GM19455 (cell line): Measurements from ENCODE around the gene TCERG1L.
"Not testable (repeated sequence)": the region's sequence is repeated elsewhere in the genome, so short reads cannot be mapped to it uniquely, and the experiment has no call there.

Experiments
- ATAC-seq: cut with Tn5 transposase; IDR thresholded peaks from one replicate; pipeline ENCODE4 v1.9.1; 2021; ENCODE audit not compliant: unreplicated experiment

TCERG1L gene

GRCh38 chr10:131249238-131249954, 62.1 kb downstream of the TCERG1L start:
- no peak for ATAC-seq

GRCh38 chr10:131248376-131249165, 63.0 kb downstream of the TCERG1L start:
- no peak for ATAC-seq

DNA sequence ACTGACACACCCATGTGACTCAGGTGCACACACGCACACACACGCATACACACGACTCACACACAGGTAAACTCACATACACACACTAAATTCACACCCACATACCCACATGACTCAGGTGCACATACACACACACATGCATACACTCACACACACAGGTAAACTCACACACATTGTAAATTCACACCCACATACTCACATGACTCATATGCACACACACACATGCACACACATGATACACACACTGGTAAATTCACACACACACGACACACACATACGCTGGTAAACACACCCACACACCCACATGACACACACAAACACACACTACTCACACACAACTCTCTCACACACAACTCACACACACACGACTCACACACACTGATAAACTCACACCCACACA, 63.6 kb downstream of the TCERG1L start:
- ATAC-seq, result no peak

- ATAC-seq, result no peak
Observed at GRCh38 chr10:131246775-131247174, 64.7 kb downstream of the TCERG1L start.

DNA sequence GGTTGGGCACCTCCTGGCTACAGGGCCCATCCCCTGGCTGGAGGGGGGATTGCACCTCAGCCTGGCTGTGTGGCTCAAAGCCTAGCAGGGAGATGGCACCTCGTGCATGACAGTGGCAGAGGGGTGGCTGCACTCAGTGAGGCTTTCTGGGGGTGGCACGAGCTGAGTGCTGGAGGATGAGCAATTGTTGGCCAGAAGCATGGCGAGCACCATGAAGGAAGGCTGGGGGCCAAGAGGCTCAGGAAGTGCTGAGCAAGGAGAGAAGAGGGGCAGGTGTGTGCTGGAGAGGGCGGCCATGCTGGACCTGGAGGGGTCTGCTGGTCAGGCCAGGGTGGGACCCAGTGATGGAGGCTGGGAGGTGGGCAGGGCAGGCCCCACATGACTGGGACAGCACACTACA, 65.4 kb downstream of the TCERG1L start:
- ATAC-seq, result no peak

- no peak for ATAC-seq
Observed at GRCh38 chr10:131245475-131246059, 66.0 kb downstream of the TCERG1L start.

DNA sequence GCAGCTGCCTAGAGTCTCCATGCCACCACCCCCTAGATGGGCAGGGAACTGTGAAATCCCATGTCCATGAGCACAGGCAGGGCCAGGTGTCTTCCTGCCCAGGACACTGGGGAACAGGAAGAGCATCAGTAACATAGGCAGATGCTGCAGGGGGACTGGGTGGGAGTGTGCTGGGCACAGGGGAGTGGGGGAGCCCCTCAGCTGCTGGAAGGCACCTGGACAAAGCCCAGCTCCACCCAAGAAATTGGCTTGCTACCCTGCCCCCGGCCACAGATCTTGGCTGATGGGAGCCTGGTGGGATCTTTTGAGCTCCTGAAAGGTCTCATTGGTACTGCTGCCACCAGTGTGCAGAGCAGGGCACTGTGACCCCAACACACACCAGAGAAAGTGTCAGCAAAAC, 66.7 kb downstream of the TCERG1L start:
- ATAC-seq, result no peak

- no peak for ATAC-seq
Observed at GRCh38 chr10:131243076-131243475, 68.4 kb downstream of the TCERG1L start.

GRCh38 chr10:131242007-131242406, 69.5 kb downstream of the TCERG1L start:
- ATAC-seq, result no peak

GRCh38 chr10:131240691-131241090, 70.8 kb downstream of the TCERG1L start:
- ATAC-seq, result no peak

DNA sequence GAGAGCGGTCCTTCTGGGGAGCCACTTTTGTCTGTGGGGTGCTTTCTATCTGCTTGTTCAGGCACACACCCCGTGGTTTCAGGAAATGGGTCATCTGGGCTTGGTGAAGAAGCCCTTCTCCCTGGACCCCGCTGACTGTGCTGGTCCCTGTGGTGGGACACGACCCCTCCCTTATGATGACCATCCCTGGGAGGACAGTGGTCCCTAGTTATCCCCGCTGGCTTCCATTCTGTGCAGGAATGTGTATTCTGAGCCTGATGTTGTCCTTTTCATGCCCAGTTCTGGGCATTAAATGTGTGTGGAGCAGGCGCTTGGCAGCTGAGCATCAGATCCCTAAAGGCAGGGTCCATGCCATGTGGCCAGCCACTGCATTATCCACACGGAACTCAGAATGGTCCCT, 71.6 kb downstream of the TCERG1L start:
- no peak for ATAC-seq

DNA sequence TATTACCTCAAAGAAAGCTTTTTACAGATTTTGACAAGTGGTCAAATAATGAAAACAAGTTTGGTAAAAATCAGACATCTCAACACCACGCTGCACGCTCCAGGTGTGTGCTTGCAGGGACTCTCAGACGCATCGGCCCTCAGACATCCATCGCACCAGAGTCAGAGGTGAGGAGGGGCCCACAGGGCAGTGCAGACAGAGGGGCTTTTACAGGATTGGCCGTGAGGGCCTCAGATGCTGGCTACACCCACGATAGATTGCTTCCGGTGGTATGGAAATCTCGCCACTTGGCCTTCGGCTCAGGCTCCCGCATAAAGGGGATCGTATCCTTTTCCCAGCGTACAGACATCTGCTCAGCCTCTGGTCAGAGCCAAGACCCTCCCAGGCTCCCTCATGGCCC, 72.1 kb downstream of the TCERG1L start:
- ATAC-seq, result no peak

DNA sequence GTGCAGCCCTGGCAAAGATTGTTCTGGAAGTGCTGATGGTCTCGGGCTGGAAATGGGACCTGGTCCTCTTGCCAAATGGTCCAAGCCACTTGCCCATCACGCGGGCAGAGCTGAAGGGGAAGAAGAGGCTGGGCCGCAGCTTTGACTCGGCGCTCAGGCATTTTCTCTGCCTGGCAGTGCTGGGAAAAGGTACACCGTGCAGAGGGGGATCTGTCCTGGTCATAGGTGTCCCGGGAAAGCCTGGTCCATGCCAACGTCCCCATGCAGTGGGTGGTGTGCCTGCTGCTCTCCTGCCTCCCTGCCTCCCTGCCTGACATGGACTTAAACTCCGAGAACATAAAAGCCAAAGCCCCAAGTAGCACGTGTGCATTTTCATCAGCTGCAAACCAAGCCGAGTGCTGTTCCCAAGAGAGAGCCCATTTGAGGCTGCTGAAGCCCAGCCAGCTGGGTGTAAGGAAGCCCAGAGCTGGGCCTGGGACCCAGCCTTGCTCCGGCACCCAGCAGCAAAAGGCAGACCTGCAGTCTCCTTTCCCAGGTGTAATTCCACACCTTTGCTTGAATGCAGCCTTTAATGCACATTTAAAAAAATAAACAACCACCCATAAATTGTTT, 72.7 kb downstream of the TCERG1L start:
- no peak for ATAC-seq

DNA sequence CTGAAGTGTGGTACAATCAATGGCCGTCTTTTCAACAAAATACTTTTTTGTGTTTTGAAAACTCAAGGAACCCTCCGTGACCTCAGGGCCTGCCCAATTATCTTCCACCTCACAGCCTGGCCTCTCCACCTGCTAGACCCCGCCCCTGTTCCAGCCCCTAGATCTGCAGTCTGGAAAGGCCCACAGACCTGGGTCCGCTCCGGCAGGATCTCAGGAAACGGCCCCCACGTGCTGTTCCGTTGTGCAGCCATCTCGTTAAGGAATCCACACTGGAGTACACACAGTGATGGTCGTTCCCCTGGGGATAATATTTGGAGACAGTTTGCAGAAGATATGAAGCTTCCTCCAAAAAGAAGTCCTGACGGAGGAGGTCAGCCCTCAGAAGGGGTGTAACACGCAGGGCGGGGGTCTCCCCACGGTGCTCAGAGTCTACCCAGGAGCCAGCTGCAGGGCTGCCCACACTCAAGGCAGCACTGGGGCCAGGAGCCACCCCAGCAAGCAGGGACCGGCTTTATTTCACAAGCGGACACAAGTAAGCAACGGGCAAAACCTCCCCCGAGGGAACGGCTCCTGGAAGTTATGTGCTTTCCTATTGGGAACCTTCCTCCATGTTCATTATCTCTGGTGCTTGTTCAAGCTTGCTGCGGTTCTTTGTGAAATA, 73.4 kb downstream of the TCERG1L start:
- no peak for ATAC-seq

DNA sequence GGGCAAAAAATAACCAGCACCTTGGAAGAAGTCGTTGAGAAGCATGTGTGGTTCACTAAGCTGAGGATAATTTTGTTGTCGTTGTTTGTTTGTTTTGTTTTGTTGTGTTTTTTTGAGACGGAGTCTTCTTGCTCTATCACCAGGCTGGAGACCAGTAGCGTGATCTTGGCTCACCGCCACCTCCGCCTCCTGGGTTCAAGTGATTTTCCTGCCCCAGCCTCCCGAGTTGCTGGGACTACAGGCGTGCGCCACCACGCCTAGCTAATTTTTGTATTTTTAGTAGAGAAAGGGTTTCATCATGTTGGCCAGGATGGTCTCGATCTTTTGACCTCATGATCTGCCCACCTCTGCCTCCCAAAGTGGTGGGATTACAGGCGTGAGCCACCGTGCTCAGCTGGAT, 76.9 kb downstream of the TCERG1L start:
- not testable (repeated sequence) for ATAC-seq

DNA sequence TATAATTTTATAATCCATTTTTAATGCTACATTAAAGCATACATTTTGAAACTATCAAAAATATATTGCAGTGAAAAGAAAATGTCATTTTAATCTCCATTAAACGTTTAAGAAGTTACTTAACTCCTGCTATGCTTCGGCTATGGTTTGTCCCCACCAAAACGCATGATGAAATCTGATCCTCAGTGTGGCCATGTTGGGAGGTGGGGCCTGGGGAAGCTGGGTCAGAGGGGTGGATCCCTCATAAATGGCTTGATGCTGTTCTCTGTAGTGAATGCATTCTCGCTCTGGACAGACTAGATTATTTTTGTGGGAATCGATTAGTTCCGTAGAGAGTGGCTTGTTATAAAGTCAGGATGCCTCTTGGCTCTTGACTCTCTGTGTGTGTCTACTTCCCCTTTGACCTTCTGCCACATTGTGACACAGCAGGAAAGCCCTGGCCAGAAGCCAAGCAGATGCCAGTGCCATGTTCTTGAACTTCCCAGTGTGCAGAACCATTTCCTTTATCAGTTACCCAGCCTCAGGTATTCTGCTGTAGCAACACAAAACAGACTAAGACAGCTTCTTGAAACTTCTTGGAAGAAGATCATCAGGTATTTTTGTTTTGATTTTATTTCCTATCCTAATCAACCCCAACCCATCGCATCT, 77.8 kb downstream of the TCERG1L start:
- ATAC-seq, result no peak

GRCh38 chr10:131231965-131232541, 79.5 kb downstream of the TCERG1L start:
- no peak for ATAC-seq

- no peak for ATAC-seq
Observed at GRCh38 chr10:131231323-131231964, 80.1 kb downstream of the TCERG1L start.

- no peak for ATAC-seq
Observed at GRCh38 chr10:131230641-131231322, 80.7 kb downstream of the TCERG1L start.
